ENCODE data around the gene SPINK9.

- TF ChIP-seq POLR2AphosphoS5 (IDR thresholded peaks at IDR 0.05) (no peak), POLR2A (IDR thresholded peaks at IDR 0.05) (no peak)
Measured at GRCh38 chr5:148297731-148298130, 37.6 kb upstream of the SPINK9 start.

Measured in upper lobe of left lung (tissue), 4 donors.